NT2/D1 (cell line): ENCODE results near the gene PRICKLE2.

Experiments used
- SUZ12 ChIP-seq: IDR thresholded peaks from 2 replicates; pipeline ENCODE4 v1.6.1; 2011; ENCODE audit not compliant: insufficient read length, insufficient read depth; ENCODE audit errors: extremely low read depth
- YY1 ChIP-seq: IDR thresholded peaks from 2 replicates; pipeline ENCODE4 v1.6.1; 2011; ENCODE audit not compliant: insufficient read length, insufficient read depth
- ZNF274 ChIP-seq: IDR thresholded peaks from 2 replicates; pipeline ENCODE4 v1.6.1; 2011; ENCODE audit warnings: mild to moderate bottlenecking, low read depth, low read length

GRCh38 chr3:64225695-64226499 lies 631 bp upstream of the PRICKLE2 start:
- TF ChIP-seq ZNF274 (no peak), YY1 (no peak), SUZ12 (no peak)
